CD14-positive monocyte (primary cell): ENCODE data around the gene OR5K1. TPM values are rescaled to one million over a fixed set of nuclear protein-coding genes. Genes with fewer than 3 reads are reported as not detected.

ENCODE experiments used
- DNase-seq, 3 donors: peaks; one replicate each; pipeline ENCODE4 v3.0.0-alpha.2; 2011 to 2022
- H2AFZ ChIP-seq: 2 replicates; pipeline ENCODE4 v1.6.0; 2012; ENCODE audit warnings: mild to moderate bottlenecking, low read depth, low read length, inconsistent platforms; ENCODE audit not compliant: insufficient read depth, poor library complexity, severe bottlenecking
- H3K27ac ChIP-seq, 2 donors: 1 replicate in 1 of 2; 2 replicates in 1 of 2; pipeline ENCODE4 v1.5.1; 2012 to 2013; ENCODE audit warnings: low read length in 2 of 2, control low read depth in 1 of 2, inconsistent platforms in 1 of 2, low read depth in 1 of 2, mild to moderate bottlenecking in 1 of 2
- H3K27me3 ChIP-seq, 2 donors: one replicate each; pipeline versions ENCODE4 v1.6.0 to v1.6.1; 2011 to 2013; ENCODE audit warnings: low read length in 2 of 2; ENCODE audit not compliant: control insufficient read depth in 2 of 2, insufficient read depth in 2 of 2
- H3K36me3 ChIP-seq, 2 donors: replicated peaks in 1 of 2; 1 replicate in 1 of 2; 2 replicates in 1 of 2; pipeline versions ENCODE4 v1.5.1 to v1.6.1; 2012 to 2013; ENCODE audit warnings: low read length in 2 of 2, control low read depth in 1 of 2, inconsistent platforms in 1 of 2, mild to moderate bottlenecking in 1 of 2; ENCODE audit not compliant: insufficient read depth in 2 of 2, control insufficient read depth in 1 of 2
- H3K4me1 ChIP-seq, 2 donors: 1 replicate in 1 of 2; 2 replicates in 1 of 2; pipeline versions ENCODE4 v1.5.1 to v1.6.1; 2012 to 2013; ENCODE audit warnings: low read length in 2 of 2, control low read depth in 1 of 2, inconsistent platforms in 1 of 2, mild to moderate bottlenecking in 1 of 2, moderate library complexity in 1 of 2; ENCODE audit not compliant: insufficient read depth in 2 of 2, control insufficient read depth in 1 of 2
- H3K4me2 ChIP-seq: replicated peaks from 2 replicates; pipeline ENCODE3; 2012; ENCODE audit warnings: low read length, moderate library complexity, mild to moderate bottlenecking; ENCODE audit not compliant: poor library complexity, severe bottlenecking; ENCODE audit errors: extremely low read depth
- H3K4me3 ChIP-seq, 3 experiments: fragments of 200-600 bp in 1 of 3; sonication (generic) in 1 of 3; replicated peaks in 1 of 3; 1 replicate in 2 of 3; 2 replicates in 1 of 3; pipeline ENCODE4 v1.5.1; 2011 to 2013; ENCODE audit warnings: low read length in 3 of 3, mild to moderate bottlenecking in 3 of 3, control low read depth in 2 of 3, low read depth in 2 of 3, inconsistent platforms in 1 of 3, moderate library complexity in 1 of 3
- H3K79me2 ChIP-seq: 2 replicates; pipeline ENCODE4 v1.6.0; 2012; ENCODE audit warnings: mild to moderate bottlenecking, control low read depth, inconsistent platforms, low read length, moderate library complexity; ENCODE audit not compliant: insufficient read depth
- H3K9ac ChIP-seq: 2 replicates; pipeline ENCODE4 v1.6.0; 2017; ENCODE audit warnings: low read length, mild to moderate bottlenecking; ENCODE audit not compliant: insufficient read depth, poor library complexity, severe bottlenecking
- H3K9me3 ChIP-seq, 2 donors: replicated peaks in 1 of 2; 1 replicate in 1 of 2; 2 replicates in 1 of 2; pipeline versions ENCODE4 v1.5.1 to v1.6.1; 2012 to 2013; ENCODE audit warnings: low read length in 2 of 2, control low read depth in 1 of 2; ENCODE audit not compliant: control insufficient read depth in 1 of 2, insufficient read depth in 1 of 2
- H4K20me1 ChIP-seq: 2 replicates; pipeline ENCODE4 v1.6.0; 2012; ENCODE audit warnings: mild to moderate bottlenecking, low read length, control low read depth, moderate library complexity; ENCODE audit not compliant: insufficient read depth
- H3K27ac Mint-ChIP-seq, 7 donors: one replicate each; pipeline ENCODE4 v1.8.0; 2020; ENCODE audit warnings: mild to moderate bottlenecking in 7 of 7, mixed read lengths in 7 of 7, moderate library complexity in 6 of 7, inconsistent platforms in 2 of 7
- H3K27me3 Mint-ChIP-seq, 3 donors: one replicate each; pipeline ENCODE4 v1.8.0; 2021 to 2022; ENCODE audit warnings: low read depth in 3 of 3, mild to moderate bottlenecking in 3 of 3, mixed read lengths in 3 of 3, moderate library complexity in 3 of 3, inconsistent platforms in 1 of 3
- H3K36me3 Mint-ChIP-seq, 2 donors: one replicate each; pipeline ENCODE4 v1.8.0; 2020; ENCODE audit warnings: mixed read lengths in 2 of 2, inconsistent platforms in 1 of 2, mild to moderate bottlenecking in 1 of 2
- H3K4me1 Mint-ChIP-seq: one replicate; pipeline ENCODE4 v1.8.0; 2020; ENCODE audit warnings: mild to moderate bottlenecking, mixed read lengths
- H3K4me3 Mint-ChIP-seq, 2 donors: one replicate each; pipeline ENCODE4 v1.8.0; 2020; ENCODE audit warnings: mild to moderate bottlenecking in 2 of 2, mixed read lengths in 2 of 2, moderate library complexity in 1 of 2
- H3K9me3 Mint-ChIP-seq, 7 donors: one replicate each; pipeline ENCODE4 v1.8.0; 2020 to 2022; ENCODE audit warnings: mixed read lengths in 7 of 7, mild to moderate bottlenecking in 6 of 7, moderate library complexity in 6 of 7, inconsistent platforms in 2 of 7
- CTCF ChIP-seq: fragments of 200-600 bp; IDR thresholded peaks from one replicate; pipeline ENCODE4 v1.8.0; 2022; ENCODE audit warnings: antibody characterized with exemption, mild to moderate bottlenecking
- WGBS: methylation state at CpG from one replicate; pipeline ENCODE4 v1.1.5; 2013; ENCODE audit warnings: missing lambda C conversion rate; ENCODE audit not compliant: insufficient coverage; 5-methylcytosine and 5-hydroxymethylcytosine counted together
- intact Hi-C, 2 donors: fragments of 100-400 bp; cut with micrococcal nuclease; formaldehyde crosslinking; loops; one replicate each; pipeline versions ENCODE4 v1.15.0 to v1.15.1; 2023
- polyA plus RNA-seq, 3 donors: library from polyadenylated mRNA; depleted of rRNA in 1 of 3; unstranded in 2 of 3; stranded (reverse) in 1 of 3; fragments of 300-500 nt in 2 of 3; fragments of >200 nt in 1 of 3; fragmentation: Illumina TruSeq in 2 of 3; gene quantifications; 1 replicate in 2 of 3; 2 replicates in 1 of 3; pipeline ENCODE4 v1.2.3, GENCODE V29; 2012 to 2021

The OR5K1 gene
- polyA plus RNA-seq, 3 donors: not detected

DNA sequence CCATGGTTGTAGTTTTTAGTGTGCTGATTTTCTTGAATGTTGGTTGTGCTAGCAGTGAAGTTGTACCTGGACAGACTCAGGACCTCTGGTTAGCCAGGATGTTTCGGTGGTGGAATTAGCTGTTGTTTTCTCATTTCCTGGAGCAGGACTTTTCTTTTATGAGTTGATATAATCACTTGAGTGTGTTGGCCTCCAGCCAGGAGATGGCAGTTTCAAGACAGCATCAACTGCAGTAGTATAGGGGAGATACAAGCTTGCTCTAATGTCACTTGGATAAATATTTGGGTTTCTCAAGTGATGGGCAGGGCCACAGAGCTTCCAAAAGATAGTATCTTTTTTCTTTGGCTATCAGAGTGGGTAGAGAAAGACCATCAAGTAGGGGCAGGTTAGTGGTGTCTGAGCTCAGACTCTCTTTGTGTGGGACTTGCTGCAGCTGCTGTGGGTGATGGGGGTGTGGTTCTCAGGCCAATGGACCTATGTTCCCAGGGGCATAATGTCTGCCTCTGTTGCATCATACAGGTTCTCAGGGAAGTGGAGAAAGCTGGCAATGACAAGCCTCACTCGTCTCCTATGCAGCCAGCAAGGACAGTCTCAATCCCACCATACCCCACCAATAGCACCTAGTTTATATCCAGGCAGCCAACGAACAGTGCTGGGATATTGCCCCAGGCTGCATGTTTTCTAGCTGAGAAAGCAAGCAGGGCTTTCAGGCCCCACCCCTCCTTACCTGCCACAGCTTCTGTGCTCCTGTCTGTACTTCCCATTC lies 19.9 kb downstream of the OR5K1 start:
- TF ChIP-seq CTCF: no peak
- Histone ChIP-seq H3K4me2 (no peak overlapping the region), H2AFZ (no peak overlapping the region), H3K27me3 (no peaks in the 10 kb centered on the region), H4K20me1 (no peaks in the 10 kb centered on the region), H3K9ac (no peak overlapping the region), H3K9me3 (peaks cover 0 to 11% of the 10 kb centered on the region in 2 donors), H3K36me3 (no peaks in the 10 kb centered on the region), H3K27ac (no peak overlapping the region), H3K4me3 (no peak overlapping the region), H3K4me1 (no peaks in the 10 kb centered on the region), H3K79me2 (no peaks in the 10 kb centered on the region)
- WGBS: 77% methylated on average over 2 of the region's 3 CpGs
- no peak for DNase-seq
- peaks cover 12 to 36% (median 17%) of the 10 kb centered on the region in 7 donors for H3K9me3 Mint-ChIP-seq
- intact Hi-C loops: no loop called here
- H3K27ac Mint-ChIP-seq: no peak overlapping the region
- no peaks in the 10 kb centered on the region for H3K36me3 Mint-ChIP-seq
- H3K4me3 Mint-ChIP-seq: no peak overlapping the region
- H3K4me1 Mint-ChIP-seq: no peaks in the 10 kb centered on the region
- peaks cover 0 to 3% (median 2%) of the 10 kb centered on the region in 3 donors for H3K27me3 Mint-ChIP-seq

GRCh38 chr3:98483626-98484025 lies 20.6 kb downstream of the OR5K1 start:
- no peak overlapping the region for H3K4me3 ChIP-seq
- intact Hi-C loops: no loop called here
- H3K4me1 ChIP-seq: no peaks in the 10 kb centered on the region
- Mint-ChIP-seq H3K36me3 (no peaks in the 10 kb centered on the region), H3K27me3 (peaks cover 0 to 3% (median 2%) of the 10 kb centered on the region in 3 donors), H3K9me3 (peaks cover 14 to 41% (median 20%) of the 10 kb centered on the region in 7 donors), H3K27ac (no peak overlapping the region), H3K4me1 (no peaks in the 10 kb centered on the region), H3K4me3 (no peak overlapping the region)
- no peaks in the 10 kb centered on the region for H4K20me1 ChIP-seq
- H3K36me3 ChIP-seq: no peaks in the 10 kb centered on the region
- H3K27ac ChIP-seq: no peak overlapping the region
- peaks cover 4 to 11% of the 10 kb centered on the region in 2 donors for H3K9me3 ChIP-seq
- H3K9ac ChIP-seq: no peak overlapping the region
- no peaks in the 10 kb centered on the region for H3K27me3 ChIP-seq
- no peak for DNase-seq
- H3K4me2 ChIP-seq: no peak overlapping the region
- WGBS: 80% methylated on average over 1 of the region's 3 CpGs
- H2AFZ ChIP-seq: no peak overlapping the region
- no peaks in the 10 kb centered on the region for H3K79me2 ChIP-seq
- no peak for TF ChIP-seq CTCF
